GM19467 (cell line): ENCODE results near the gene FIBCD1.

Experiments used
- ATAC-seq: cut with Tn5 transposase; IDR thresholded peaks from one replicate; pipeline ENCODE4 v1.9.1; 2021; ENCODE audit warnings: mild to moderate bottlenecking, moderate library complexity; ENCODE audit not compliant: unreplicated experiment

Gene FIBCD1

DNA sequence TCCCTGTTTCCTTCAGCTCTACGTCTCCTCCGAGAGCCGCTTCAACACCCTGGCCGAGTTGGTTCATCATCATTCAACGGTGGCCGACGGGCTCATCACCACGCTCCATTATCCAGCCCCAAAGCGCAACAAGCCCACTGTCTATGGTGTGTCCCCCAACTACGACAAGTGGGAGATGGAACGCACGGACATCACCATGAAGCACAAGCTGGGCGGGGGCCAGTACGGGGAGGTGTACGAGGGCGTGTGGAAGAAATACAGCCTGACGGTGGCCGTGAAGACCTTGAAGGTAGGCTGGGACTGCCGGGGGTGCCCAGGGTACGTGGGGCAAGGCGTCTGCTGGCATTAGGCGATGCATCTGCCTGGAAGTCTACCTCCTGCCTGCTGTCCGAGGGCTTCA is 76.3 kb downstream of the FIBCD1 start:
- no peak for ATAC-seq

DNA sequence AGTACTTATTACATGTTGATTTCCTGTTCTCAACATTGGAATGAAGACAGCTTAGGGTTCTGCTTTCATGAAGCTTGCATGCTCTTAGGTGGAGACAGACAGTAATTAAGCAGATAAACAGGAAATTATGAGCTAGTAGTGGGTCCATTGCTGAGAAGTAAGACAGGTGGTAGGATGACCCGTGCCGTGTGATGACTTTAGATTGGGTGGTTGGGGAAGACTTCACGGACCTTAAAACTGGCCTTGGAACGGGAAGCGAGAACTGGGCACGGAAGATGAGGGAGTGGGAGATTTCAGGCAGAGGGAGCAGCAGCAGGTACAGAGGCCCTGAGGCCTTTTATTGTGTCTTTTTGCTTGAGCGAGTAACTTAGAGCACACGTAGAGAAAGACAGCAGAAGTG is 76.8 kb downstream of the FIBCD1 start:
- no peak for ATAC-seq

DNA sequence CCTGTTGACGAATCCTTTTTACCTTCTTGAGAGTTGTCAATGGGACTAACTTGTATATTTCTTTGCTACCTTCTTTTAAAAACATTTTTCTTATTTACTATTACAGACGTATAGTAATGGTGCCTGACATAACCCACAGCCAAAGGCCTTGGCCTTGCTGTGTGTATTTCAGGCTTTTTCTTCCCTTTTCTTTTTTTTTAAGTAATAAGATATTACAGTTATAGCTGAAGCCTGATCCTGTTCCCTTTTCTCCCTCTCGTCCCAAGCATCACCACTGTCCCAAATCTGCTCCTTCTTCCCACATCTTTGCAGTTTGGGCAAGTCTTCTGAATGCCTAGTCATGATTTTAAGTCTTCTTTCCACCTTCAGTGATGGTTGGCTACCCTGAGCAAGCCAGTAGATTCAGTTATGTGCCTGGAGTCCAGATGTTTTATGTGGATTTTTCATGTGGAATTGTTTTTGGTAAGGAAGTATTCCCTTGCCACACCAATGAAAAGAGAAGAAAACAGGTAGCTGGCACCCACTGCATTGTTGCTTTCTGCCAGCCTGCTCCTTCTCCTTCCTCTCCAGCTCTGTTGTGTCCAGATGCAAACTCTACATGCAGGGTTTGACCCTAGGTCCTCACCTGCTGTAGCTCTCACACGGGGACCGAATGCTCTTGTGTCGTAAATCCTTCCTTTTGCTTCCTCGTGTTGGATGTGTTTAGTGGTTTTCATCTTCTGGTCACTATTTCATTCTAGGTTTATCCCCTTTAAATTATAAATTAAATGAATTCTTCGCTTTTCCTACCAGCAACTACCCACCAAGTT is 77.5 kb downstream of the FIBCD1 start:
- no peak for ATAC-seq

DNA sequence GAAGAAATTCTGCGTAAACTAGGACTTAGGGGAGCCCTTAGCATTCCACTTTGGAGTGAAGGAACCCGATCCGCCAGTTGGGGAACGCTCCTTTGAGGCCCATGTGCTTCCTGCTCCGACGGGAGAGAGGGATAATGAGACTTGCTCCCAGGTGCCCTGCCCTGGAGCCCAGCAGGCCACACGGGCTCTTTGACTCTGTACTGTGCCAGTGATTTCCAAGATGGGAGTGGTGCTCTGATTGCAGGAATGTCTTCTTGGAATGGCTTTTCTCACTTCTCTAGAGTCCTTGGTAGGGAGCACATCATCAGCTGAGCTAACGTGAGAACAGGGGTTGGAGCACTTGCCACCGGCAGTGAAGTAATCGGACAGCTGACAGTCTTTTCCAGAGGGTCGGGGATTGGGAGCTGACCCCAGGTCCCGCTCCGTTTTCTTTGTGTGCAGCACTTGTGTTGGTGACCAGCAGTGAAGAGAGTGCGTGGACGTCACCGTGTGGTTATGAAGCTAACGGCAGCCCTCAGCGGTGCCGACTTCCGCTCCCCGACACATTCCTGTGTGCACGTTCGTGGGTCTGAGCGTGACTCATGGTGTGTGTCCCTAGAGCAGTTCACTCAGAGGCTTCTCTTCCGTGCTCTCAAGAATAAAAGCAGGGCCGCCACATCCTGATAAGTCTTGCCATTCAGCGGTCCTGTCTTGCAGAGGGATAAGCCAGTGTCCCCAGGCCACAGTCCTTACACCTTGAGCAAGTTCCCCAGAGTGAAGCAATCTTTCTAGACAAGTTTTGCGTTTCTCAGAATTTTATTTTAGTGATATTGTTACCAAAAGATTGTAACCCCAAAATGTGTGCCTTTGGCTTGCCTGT is 78.4 kb downstream of the FIBCD1 start:
- ATAC-seq, result no peak

DNA sequence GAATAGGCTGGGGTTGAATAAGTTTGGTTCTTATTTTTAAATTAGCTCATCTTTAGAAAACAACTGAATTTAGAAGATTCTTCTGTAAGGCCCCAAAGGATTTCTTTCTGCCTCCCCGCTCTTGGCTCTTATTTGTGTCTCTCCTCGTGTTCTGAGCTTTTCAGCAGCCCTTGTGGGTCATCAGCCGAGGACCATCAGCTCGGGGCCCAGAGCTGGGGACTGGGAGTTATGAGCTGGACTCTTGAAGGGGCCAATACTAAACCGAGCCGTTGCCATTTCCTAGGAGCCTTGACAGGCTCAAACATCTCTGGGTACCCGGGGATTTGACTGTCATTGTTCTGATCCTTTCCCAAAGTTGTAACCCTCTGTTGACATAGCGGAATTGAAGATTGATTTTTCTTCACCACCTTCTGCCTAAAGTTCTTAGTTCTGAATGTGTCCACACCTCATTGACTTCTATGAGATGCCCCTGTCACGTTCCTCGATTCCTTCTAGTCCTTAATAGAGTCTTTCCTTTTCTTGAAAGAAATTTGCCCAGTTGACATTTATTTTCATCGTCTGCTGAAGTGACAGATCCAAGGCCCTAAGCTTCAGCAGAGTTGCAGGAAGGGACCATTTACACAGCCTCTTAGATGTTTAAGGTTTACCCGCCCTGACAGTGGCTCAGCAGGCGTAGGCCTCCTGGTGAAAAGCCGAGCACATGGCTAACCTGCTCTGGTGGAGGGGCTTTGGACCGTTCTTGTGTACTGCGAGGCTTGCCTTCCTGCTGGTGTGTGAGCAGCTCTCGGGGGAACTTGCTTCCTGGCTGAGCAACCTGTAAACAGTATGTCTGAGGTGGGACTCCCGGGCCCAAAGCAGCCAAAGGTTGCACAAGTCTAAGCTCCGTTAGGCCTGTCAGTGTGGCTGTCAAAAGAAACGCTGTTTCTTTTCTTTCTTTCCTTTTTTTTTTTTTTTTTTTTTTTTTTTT is 80.0 kb downstream of the FIBCD1 start:
- no peak for ATAC-seq

DNA sequence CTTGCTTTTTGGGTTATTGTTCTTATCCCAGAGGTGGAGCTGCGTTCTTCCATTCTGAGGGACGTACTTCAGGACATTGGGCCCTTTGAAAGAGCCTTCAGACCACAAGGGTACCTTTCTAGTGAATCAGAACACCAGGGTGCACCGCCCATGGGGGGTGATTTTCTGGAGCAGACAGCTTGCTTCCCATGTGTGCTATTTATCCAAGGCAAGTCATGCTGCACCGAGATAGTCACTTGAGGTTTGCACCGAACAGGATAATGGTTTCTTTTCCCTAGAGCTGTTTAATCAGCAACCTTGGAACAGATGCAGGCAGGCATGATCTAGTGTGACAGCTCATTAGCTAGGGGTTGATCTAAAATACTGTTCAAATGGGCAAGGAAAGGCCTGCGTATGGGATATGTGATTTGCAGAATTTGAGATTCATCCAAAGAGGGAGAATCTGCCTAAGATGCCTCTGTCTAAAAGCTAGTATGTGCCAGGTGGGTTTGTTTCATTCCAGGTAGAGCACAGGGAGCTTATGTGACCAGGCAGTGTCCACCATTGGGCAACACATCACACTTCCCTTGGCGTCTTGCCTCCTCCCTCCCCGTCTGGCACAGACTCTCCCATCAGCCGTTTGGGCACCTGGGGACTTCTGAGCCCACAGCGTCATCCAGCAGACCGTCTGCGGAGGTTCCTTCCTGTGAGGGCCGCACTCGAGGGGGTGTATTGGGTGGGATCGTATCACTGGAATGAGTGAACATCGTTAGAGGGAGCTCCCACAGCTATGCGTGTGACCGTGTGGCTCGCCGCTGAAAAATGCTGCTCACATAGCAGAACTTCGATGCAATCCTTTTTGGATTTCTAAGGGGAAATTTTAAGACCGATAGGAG is 80.9 kb downstream of the FIBCD1 start:
- ATAC-seq, result no peak

DNA sequence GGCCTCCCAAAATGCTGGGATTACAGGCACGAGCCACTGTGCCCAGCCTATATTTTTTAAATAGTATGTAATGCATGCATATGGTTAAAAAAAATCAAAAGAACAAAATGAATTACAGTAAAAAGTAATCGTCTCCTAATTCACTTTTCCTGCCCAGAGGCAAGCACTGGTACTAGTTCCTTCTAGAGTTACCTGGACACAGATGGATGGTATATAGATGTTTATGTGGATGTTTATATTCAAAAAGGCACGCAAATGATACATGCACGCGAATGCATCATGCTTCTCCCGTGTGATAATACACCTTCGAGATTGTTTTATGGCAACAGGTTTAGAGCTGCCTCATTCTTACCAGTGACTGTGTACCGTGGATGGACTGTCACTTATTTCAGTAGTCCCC is 82.6 kb downstream of the FIBCD1 start:
- ATAC-seq, result no peak

DNA sequence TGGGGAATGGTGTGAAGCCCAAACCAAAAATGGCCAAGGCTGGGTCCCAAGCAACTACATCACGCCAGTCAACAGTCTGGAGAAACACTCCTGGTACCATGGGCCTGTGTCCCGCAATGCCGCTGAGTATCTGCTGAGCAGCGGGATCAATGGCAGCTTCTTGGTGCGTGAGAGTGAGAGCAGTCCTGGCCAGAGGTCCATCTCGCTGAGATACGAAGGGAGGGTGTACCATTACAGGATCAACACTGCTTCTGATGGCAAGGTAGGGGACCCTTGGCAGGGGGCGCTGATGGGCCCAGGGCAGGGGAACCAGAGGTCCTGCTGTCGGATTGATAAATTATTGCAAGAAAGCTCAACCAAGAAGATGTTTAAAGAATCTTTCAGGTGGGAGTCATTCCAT is 84.2 kb downstream of the FIBCD1 start:
- no peak for ATAC-seq

DNA sequence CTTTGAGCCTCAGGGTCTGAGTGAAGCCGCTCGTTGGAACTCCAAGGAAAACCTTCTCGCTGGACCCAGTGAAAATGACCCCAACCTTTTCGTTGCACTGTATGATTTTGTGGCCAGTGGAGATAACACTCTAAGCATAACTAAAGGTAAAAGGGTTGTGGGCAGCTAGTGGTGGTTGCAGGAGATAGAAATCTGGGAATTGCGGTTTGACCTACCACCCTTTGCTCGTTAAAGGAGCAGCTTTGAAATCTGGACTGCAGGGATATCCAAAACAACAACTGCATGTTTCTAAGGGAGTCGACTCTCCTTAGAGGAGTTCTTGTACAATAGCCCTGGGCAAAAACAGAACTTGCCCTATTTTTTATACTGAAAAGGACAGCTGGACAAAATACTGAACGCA is 85.0 kb downstream of the FIBCD1 start:
- ATAC-seq, result no peak

DNA sequence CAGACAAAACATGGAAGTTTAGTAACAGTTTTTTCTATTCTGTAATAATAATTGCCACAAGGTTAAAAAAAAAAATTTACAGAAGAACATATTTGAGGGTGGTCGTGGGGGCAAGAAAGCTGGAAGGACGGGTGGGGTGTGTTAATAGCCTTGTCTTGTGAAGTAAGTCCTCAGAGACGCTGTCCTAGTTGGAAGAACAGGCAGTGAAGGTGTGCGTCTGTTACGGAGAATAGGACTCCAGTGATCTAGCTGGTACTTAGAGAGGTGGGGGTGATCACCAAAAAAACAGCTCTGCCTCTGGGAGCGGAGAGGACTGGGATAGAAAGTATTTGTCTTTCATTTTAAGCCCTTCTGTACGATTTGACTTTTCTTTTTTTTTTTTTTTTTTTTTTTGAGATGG is 86.2 kb downstream of the FIBCD1 start:
- no peak for ATAC-seq
